NCI-H226 (cell line): ENCODE results near the gene EFEMP1.
"Not testable (repeated sequence)": the region's sequence is repeated elsewhere in the genome, so short reads cannot be mapped to it uniquely, and the experiment has no call there.

Experiments used
- DNase-seq: peaks from one replicate; pipeline ENCODE4 v3.0.0-alpha.2; 2015

Gene EFEMP1

GRCh38 chr2:55862673-55863390, 60.8 kb downstream of the EFEMP1 start:
- DNase-seq = peak; percentile 99

- peak; percentile 94 for DNase-seq
Measured at GRCh38 chr2:55862246-55862645, 61.3 kb downstream of the EFEMP1 start.

GRCh38 chr2:55861733-55862132, 61.8 kb downstream of the EFEMP1 start:
- no peak for DNase-seq

GRCh38 chr2:55860832-55861231, 62.8 kb downstream of the EFEMP1 start:
- DNase-seq = no peak

- DNase-seq = peak; percentile 49
Measured at GRCh38 chr2:55859875-55860274, 63.7 kb downstream of the EFEMP1 start.

GRCh38 chr2:55857766-55858165, 65.8 kb downstream of the EFEMP1 start:
- no peak for DNase-seq

GRCh38 chr2:55856936-55857335, 66.6 kb downstream of the EFEMP1 start:
- DNase-seq = peak; percentile 64

- no peak for DNase-seq
Measured at GRCh38 chr2:55848096-55848495, 75.5 kb downstream of the EFEMP1 start.

- DNase-seq = no peak
Measured at GRCh38 chr2:55846426-55846825, 77.2 kb downstream of the EFEMP1 start.

- DNase-seq = no peak
Measured at GRCh38 chr2:55844986-55845385, 78.6 kb downstream of the EFEMP1 start.

- DNase-seq = no peak
Measured at GRCh38 chr2:55843994-55844345, 79.6 kb downstream of the EFEMP1 start.

- DNase-seq = peak; percentile 35
Measured at GRCh38 chr2:55843096-55843993, 80.2 kb downstream of the EFEMP1 start.

- no peak for DNase-seq
Measured at GRCh38 chr2:55842046-55842445, 81.5 kb downstream of the EFEMP1 start.

- DNase-seq = no peak
Measured at GRCh38 chr2:55840460-55840859, 83.1 kb downstream of the EFEMP1 start.

- no peak for DNase-seq
Measured at GRCh38 chr2:55839182-55839819, 84.3 kb downstream of the EFEMP1 start.

GRCh38 chr2:55838653-55839052, 84.9 kb downstream of the EFEMP1 start:
- no peak for DNase-seq

- DNase-seq = not testable (repeated sequence)
Measured at GRCh38 chr2:55838117-55838516, 85.5 kb downstream of the EFEMP1 start.

GRCh38 chr2:55837073-55837472, 86.5 kb downstream of the EFEMP1 start:
- no peak for DNase-seq

GRCh38 chr2:55831671-55832410, 91.7 kb downstream of the EFEMP1 start:
- DNase-seq = peak; percentile 22

- DNase-seq = no peak
Measured at GRCh38 chr2:55827855-55828254, 95.7 kb downstream of the EFEMP1 start.

- not testable (repeated sequence) for DNase-seq
Measured at GRCh38 chr2:55827428-55827827, 96.2 kb downstream of the EFEMP1 start.

- DNase-seq = no peak
Measured at GRCh38 chr2:55826246-55826645, 97.3 kb downstream of the EFEMP1 start.

GRCh38 chr2:55824551-55825096, 99.0 kb downstream of the EFEMP1 start:
- no peak for DNase-seq
